ENCODE measurements around the gene CRYZ. TPM values are rescaled to one million over a fixed set of nuclear protein-coding genes. Genes with fewer than 3 reads are reported as not detected.

CRYZ gene
- total RNA-seq, 3 donors from 2014 or later, result 14.2 to 20.4 (median 14.4) TPM

- no peak for TF ChIP-seq CTCF (IDR thresholded peaks at IDR 0.05)
- ATAC-seq (no peak), DNase-seq (no peak)
- H3K4me3 ChIP-seq, result no peak overlapping the region
- no peaks in the 10 kb centered on the region for H3K9me3 ChIP-seq
- H3K36me3 ChIP-seq (ENCODE audit: low read depth), result no peaks in the 10 kb centered on the region
- intact Hi-C loops (cut with DNase I, micrococcal nuclease), result no loop called here
- no peaks in the 10 kb centered on the region for H3K4me1 ChIP-seq (ENCODE audit: low read depth)
These were observed 18.2 kb downstream of the CRYZ start for GRCh38 chr1:74714429-74715235.

GRCh38 chr1:74713849-74714248 lies 19.0 kb downstream of the CRYZ start:
- Histone ChIP-seq H3K4me3 (no peak overlapping the region), H3K4me1 (ENCODE audit: low read depth) (no peaks in the 10 kb centered on the region), H3K9me3 (no peaks in the 10 kb centered on the region), H3K36me3 (ENCODE audit: low read depth) (no peaks in the 10 kb centered on the region)
- DNase-seq, result no peak
- intact Hi-C loops (cut with DNase I, micrococcal nuclease), result no loop called here
- no peak for ATAC-seq
- no peak for TF ChIP-seq CTCF (IDR thresholded peaks at IDR 0.05)

GRCh38 chr1:74712881-74713280 lies 20.0 kb downstream of the CRYZ start:
- Histone ChIP-seq H3K4me1 (ENCODE audit: low read depth) (no peaks in the 10 kb centered on the region), H3K4me3 (no peak overlapping the region), H3K9me3 (no peaks in the 10 kb centered on the region), H3K36me3 (ENCODE audit: low read depth) (no peaks in the 10 kb centered on the region)
- intact Hi-C loops (cut with DNase I, micrococcal nuclease), result no loop called here
- no peak for ATAC-seq
- no peak for TF ChIP-seq CTCF (IDR thresholded peaks at IDR 0.05)
- no peak for DNase-seq

- H3K36me3 ChIP-seq (ENCODE audit: low read depth), result peaks cover 4% of the 10 kb centered on the region
- intact Hi-C loops (cut with DNase I, micrococcal nuclease), result no loop called here
- TF ChIP-seq CTCF (IDR thresholded peaks at IDR 0.05), result no peak
These were observed 29.3 kb downstream of the CRYZ start for GRCh38 chr1:74703386-74704182.

GRCh38 chr1:74699331-74699730 lies 33.5 kb downstream of the CRYZ start:
- Histone ChIP-seq H3K36me3 (ENCODE audit: low read depth) (no peaks in the 10 kb centered on the region), H3K4me1 (ENCODE audit: low read depth) (no peaks in the 10 kb centered on the region), H3K4me3 (no peak overlapping the region), H3K9me3 (no peaks in the 10 kb centered on the region)
- DNase-seq (no peak), ATAC-seq (no peak)
- intact Hi-C loops (cut with DNase I, micrococcal nuclease), result no loop called here
- no peak for TF ChIP-seq CTCF (IDR thresholded peaks at IDR 0.05)

More at GRCh38 chr1:74703386-74704182, 29.3 kb downstream of the CRYZ start:
- DNase-seq (no peak), ATAC-seq (no peak)
- Histone ChIP-seq H3K4me3 (no peak overlapping the region), H3K9me3 (no peaks in the 10 kb centered on the region), H3K4me1 (ENCODE audit: low read depth) (no peaks in the 10 kb centered on the region)

All from mucosa of descending colon (tissue), 3 donors.